CD4-positive, alpha-beta T cell treated with Interleukin-17A for 4 hours (primary cell): Measurements from ENCODE around the gene UMODL1.
A peak's percentile ranks its signal among the peaks of the same experiment; 100 is the strongest.
"Not testable (repeated sequence)": the region's sequence is repeated elsewhere in the genome, so short reads cannot be mapped to it uniquely, and the experiment has no call there.

Experiments used
- DNase-seq: peaks from one replicate; pipeline ENCODE4 v3.0.0-alpha.2; 2020; ENCODE audit warnings: mixed read lengths

The UMODL1 gene

DNA sequence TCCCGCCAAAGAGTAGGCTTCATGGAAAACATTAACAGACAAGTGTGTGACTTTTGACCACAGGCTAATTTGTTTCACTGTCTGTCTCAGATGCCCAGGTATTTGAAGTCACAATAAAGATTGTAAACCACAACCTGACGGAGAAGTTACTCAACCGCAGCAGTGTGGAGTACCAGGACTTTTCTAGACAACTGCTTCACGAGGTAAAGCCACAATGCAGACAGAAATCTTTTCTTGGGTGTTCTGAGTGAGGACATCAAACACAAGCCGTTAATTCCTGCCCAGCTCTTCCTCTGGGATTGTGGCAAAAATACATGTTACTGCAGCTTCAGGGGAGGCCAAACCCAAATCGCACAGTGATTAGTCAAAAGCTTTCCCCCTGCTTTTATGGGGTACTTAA, 31.0 kb downstream of the UMODL1 start:
- no peak for DNase-seq

DNA sequence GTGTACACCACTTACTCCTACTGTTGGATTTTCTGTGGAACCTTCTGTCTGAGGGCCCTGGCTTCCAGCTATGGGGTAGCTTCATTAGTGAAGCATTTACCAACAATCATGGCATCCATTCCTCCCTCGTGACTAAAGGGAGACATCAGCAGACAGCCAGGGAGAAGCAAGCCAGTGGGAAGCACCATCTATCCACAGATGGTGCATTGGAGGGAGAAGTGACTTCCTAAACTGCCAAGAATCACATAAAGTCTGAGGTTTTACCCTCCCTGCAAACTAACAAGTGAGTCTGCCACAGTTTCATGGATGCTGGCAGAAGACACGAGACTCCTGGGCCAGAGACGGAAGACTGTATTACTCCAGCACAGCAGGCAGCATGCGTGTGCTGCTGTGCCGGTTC, 31.4 kb downstream of the UMODL1 start:
- DNase-seq, result no peak

DNA sequence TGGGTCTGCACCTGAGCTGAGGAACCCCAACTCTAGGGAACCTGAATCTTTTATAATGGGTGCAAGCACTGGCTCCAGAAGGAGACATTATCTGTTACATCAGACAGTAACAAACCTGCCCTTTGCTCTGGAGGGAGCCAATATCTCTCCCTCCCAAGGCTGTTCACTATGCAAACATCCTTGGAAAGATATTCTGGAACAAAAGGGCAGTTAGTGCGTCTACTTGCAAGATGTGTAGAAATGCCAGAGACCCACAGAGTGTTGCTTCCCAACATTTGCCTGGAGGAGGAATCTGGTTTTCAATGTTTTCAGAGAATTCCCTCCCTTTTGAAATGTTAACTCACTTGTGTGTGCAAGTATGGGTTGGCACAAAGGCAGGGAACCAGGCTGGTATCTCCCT, 31.9 kb downstream of the UMODL1 start:
- DNase-seq, result no peak

- no peak for DNase-seq
Observed at GRCh38 chr21:42103843-42104242, 32.7 kb downstream of the UMODL1 start.

- DNase-seq, result no peak
Observed at GRCh38 chr21:42105476-42106315, 34.6 kb downstream of the UMODL1 start.

- no peak for DNase-seq
Observed at GRCh38 chr21:42106425-42106824, 35.3 kb downstream of the UMODL1 start.

- DNase-seq, result no peak
Observed at GRCh38 chr21:42107177-42107880, 36.2 kb downstream of the UMODL1 start.

DNA sequence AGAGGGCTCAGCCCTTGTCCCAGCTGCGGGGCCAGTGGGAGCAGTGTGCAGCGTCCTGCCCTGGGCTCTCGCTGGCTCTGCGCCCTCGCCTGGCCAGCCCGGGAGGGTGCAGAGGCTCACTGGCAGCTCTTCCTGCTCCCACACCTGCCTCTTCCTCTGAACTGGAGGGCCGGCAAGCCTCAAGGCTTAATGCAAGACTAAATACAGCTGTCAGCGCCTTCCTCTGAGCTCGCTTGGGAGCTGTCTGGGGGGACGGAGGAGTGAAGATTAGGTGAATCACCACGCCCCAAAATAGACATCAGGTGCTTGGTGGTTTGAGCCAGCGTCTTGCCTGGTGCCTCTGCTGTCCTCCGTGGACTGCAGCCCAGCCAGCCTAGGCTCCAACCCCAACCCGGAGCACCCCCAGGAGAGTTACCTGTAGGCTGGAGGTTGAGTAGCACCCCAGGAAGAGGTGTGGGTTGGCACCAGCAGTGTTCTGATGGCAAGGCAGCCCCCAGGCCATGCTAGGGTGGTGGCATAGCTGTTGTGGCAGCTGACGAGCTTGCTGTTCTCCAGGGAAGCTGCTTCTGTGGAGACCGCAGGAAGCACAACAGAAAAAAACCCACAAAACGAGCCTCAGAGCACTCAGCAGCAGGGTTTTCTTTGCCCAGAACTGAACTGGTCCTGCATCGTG, 36.9 kb downstream of the UMODL1 start:
- peak; percentile 81 for DNase-seq

- no peak for DNase-seq
Observed at GRCh38 chr21:42108554-42109340, 37.6 kb downstream of the UMODL1 start.

- DNase-seq, result no peak
Observed at GRCh38 chr21:42109473-42109872, 38.4 kb downstream of the UMODL1 start.

- no peak for DNase-seq
Observed at GRCh38 chr21:42109873-42110525, 38.9 kb downstream of the UMODL1 start.

DNA sequence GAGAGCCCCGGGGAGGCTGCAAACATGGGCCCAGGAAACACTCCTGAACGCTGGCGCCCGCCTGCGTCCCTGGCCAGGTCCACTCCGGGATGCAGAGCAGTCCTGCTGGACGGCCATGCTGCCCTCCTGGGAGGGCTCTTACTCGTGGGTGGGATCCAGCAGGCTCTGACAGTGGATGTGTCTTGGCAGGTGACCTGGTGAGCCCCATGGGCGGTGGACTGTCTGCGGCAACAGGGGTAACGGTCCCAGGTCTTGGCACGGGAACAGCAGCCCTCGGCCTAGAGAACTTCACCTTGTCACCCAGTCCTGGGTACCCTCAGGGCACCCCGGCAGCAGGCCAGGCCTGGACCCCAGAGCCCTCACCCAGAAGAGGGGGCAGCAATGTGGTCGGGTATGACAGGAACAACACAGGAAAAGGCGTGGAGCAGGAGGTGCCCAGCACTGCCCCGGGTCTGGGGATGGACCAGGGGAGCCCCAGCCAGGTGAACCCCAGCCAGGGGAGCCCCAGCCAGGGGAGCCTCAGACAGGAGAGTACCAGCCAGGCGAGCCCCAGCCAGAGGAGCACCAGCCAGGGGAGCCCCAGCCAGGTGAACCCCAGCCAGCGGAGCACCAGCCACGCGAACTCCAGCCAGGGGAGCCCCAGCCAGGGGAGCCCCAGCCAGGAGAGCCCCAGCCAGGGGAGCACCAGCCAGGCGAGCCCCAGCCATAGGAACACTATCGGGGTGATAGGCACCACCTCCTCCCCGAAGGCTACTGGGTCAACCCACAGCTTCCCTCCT, 39.8 kb downstream of the UMODL1 start:
- DNase-seq, result no peak

DNA sequence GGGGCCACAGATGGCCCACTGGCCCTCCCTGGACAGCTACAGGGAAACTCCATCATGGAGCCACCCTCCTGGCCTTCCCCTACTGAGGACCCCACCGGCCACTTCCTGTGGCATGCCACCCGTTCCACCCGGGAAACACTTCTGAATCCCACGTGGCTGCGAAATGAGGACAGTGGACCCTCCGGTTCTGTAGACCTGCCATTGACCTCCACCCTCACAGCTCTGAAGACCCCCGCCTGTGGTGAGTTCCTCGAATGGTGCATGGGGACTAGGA, 40.3 kb downstream of the UMODL1 start:
- DNase-seq, result no peak

DNA sequence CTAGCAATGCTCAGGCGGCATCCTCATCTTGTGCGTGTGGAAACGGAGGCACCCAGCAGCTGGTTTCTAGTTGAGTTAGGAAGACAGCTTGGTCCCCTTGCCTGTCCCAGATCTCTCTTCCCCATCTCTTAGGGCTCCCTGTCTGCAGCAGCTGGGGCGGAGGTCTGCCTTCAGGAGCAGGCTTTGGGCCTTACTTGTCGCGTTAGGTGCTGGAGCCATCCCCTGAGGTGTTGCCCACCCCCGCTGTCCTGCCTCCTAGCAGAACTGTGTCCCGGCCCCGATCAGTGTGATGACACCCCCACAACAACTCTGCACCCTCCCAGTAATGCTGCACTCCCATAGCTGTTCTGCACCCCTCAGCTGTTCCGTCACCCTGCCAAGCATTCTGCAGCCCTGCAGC, 40.7 kb downstream of the UMODL1 start:
- DNase-seq, result no peak

- no peak for DNase-seq
Observed at GRCh38 chr21:42112238-42112637, 41.1 kb downstream of the UMODL1 start.

- DNase-seq, result no peak
Observed at GRCh38 chr21:42112857-42113256, 41.7 kb downstream of the UMODL1 start.

DNA sequence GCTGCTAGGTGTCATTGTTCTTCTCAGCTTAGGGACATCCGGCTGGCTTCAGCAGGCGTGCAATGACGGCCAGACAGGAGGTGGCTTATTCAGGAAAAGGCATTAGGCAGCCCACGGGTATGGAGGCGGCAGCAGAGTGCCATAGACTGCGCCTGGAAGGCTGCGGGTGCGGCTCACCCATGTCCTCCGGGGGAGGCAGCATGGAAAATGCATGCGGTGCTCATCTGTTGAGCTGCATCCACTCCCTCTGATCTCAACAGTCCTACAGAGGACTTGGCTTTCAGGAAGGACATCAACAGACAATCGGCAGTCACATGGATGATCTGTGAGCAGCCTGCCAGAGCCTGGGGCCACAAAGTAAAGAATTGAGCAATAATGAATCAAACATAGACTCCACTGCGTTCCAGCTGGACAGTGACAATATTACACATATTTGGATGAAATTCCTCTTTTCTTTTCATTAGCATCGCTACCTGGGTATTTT, 42.9 kb downstream of the UMODL1 start:
- no peak for DNase-seq

GRCh38 chr21:42114646-42115045, 43.5 kb downstream of the UMODL1 start:
- DNase-seq, result no peak

GRCh38 chr21:42115136-42115683, 44.1 kb downstream of the UMODL1 start:
- no peak for DNase-seq

DNA sequence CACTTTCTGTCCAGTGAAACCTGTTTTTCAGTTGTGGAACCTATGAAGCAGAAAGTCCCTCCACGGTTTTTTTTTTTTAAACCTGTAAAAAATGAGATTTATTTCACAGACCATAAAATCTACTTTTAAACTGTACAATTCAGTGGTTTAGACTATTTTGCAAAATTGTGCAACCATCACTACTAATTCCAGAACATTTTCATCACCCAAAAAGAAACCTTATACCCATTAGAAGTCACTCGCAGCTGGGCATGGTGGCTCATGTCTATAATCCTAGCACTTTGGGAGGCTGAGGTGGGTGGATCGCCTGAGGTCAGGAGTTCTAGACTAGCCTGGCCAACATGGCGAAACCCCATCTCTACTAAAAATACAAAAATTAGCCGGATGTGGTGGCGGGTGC, 45.4 kb downstream of the UMODL1 start:
- DNase-seq, result not testable (repeated sequence)

DNA sequence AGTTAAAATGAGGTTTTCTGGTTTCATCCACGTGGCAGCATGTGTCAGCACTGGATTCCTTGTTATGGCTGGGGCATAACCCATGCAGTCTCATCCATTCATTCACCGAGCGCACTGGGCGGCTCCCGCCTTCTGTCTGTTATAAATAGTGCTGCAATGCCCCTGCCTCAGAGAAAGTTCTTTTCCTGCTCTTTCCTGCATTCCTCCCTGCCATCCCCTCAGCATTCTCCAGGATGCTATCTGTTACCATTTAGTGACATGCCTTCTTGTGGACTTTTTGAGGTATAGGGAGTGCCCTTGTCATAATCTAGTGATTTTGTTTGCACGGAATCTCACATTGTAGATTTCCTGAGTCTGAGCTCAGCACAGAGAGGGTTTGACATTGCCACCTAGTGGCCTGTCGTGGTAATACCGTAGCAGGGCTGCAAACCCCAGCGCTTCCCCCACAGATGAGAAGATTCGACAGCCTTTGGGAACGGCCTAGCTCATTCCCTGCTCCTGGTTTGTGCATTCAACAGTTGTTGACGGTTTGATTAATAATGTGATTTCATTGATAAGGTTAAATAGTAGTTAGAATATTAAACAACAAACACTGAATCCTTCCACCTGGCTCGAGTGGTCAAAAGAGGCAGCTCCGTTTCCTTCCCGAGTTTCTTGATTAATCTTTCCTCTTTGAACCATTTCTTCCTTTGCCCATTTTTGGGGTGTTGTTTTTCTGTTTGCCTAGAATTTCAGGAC, 46.3 kb downstream of the UMODL1 start:
- DNase-seq, result peak; percentile 84
